Adrenal gland (tissue), 5 donors: Measurements from ENCODE around the gene MAP4K1.

Experiments
- CTCF ChIP-seq, 6 experiments: fragments of 450-650 bp in 4 of 6; fragments of 200-600 bp in 2 of 6; sonication (generic) in 1 of 6; IDR thresholded peaks; 1 replicate in 5 of 6; 2 replicates in 1 of 6; pipeline versions ENCODE4 v1.5.1 to v1.8.0; 2016 to 2021; ENCODE audit warnings: antibody characterized with exemption in 6 of 6, mild to moderate bottlenecking in 2 of 6, moderate library complexity in 1 of 6
- POLR2A ChIP-seq, 2 donors: fragments of 450-650 bp; IDR thresholded peaks; one replicate each; pipeline ENCODE4 v1.6.1; 2017; ENCODE audit warnings: antibody characterized with exemption in 2 of 2, mild to moderate bottlenecking in 2 of 2, moderate library complexity in 1 of 2
- donor health status: DM: no; HTN: no; CAD: no.

- no peak for TF ChIP-seq CTCF (IDR thresholded peaks at IDR 0.05)
- TF ChIP-seq POLR2A (IDR thresholded peaks at IDR 0.05), result no peak
These were observed 55.7 kb downstream of the MAP4K1 start for GRCh38 chr19:38562096-38562495.
